Lower leg skin (tissue), 3 donors: ENCODE data around the gene NFIX.

ENCODE experiments used
- POLR2A ChIP-seq, 2 donors: fragments of 450-650 bp; IDR thresholded peaks; one replicate each; pipeline ENCODE4 v1.6.1; 2016 to 2017; ENCODE audit warnings: antibody characterized with exemption in 2 of 2, mild to moderate bottlenecking in 1 of 2, moderate library complexity in 1 of 2
- TF ChIP-seq, protein P1 (sequence below), 3 donors: fragments of 450-650 bp; IDR thresholded peaks; one replicate each; pipeline ENCODE4 v1.5.1; 2016; ENCODE audit warnings: antibody characterized with exemption in 3 of 3, mild to moderate bottlenecking in 3 of 3, moderate library complexity in 2 of 3

DNA sequence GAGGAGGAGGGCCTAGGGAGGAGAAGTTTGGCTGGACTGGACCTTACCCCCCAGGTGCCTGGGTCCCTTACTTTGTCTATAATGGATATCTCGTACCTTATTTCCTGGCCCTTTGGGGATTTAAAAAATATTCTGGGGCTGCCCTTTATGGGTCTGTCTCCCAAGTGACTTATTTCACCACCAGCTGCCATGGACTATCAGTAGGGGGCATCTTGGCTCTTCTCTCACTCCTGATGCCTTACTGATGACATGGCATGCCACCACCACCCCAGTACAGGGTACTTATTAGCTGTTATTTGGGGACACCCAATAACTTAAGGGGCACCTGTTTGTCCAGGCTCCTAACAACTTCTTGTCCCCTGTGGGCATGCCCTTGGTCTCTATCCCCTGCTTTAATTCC is 38.0 kb downstream of the NFIX start:
- TF ChIP-seq POLR2A (IDR thresholded peaks at IDR 0.05) = no peak
- TF ChIP-seq, protein P1, sequence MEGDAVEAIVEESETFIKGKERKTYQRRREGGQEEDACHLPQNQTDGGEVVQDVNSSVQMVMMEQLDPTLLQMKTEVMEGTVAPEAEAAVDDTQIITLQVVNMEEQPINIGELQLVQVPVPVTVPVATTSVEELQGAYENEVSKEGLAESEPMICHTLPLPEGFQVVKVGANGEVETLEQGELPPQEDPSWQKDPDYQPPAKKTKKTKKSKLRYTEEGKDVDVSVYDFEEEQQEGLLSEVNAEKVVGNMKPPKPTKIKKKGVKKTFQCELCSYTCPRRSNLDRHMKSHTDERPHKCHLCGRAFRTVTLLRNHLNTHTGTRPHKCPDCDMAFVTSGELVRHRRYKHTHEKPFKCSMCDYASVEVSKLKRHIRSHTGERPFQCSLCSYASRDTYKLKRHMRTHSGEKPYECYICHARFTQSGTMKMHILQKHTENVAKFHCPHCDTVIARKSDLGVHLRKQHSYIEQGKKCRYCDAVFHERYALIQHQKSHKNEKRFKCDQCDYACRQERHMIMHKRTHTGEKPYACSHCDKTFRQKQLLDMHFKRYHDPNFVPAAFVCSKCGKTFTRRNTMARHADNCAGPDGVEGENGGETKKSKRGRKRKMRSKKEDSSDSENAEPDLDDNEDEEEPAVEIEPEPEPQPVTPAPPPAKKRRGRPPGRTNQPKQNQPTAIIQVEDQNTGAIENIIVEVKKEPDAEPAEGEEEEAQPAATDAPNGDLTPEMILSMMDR (IDR thresholded peaks at IDR 0.05) = no peak
